ENCODE data around the gene PAX8. TPM values are rescaled to one million over a fixed set of nuclear protein-coding genes. Genes with fewer than 3 reads are reported as not detected.

The PAX8 gene
- total and polyA plus RNA-seq, 2 donors from 2014 or later: 199 to 607 TPM

DNA sequence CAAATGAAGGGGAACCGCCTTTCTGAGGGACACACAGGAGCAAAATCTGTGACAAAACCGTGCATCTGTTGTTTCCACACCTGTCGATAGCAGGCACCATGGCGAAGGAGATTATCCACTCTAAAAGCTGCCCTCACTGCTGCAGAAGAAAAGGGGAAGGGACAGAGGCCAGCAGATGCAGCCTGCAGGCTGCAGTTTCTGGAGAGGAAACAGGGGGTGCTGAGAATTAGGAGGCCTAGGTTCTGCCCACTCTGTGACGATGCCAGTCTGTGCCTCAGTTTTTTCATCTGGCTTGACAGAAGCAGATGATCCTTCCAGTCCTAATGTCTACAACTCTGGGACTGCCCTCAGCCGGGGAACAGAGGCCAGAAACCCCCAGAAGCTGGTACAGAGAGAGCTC, 17.7 kb downstream of the PAX8 start:
- no peak overlapping the region for H3K27ac ChIP-seq (ENCODE audit: low read depth in 2 of 2, low read length in 2 of 2)
- peaks cover 0 to 54% (median 39%) of the 10 kb centered on the region in 3 donors for H3K4me1 ChIP-seq (ENCODE audit: control insufficient read depth in 2 of 3, insufficient read depth in 2 of 3, low read depth in 1 of 3, low read length in 3 of 3)
- TF ChIP-seq, protein P1, sequence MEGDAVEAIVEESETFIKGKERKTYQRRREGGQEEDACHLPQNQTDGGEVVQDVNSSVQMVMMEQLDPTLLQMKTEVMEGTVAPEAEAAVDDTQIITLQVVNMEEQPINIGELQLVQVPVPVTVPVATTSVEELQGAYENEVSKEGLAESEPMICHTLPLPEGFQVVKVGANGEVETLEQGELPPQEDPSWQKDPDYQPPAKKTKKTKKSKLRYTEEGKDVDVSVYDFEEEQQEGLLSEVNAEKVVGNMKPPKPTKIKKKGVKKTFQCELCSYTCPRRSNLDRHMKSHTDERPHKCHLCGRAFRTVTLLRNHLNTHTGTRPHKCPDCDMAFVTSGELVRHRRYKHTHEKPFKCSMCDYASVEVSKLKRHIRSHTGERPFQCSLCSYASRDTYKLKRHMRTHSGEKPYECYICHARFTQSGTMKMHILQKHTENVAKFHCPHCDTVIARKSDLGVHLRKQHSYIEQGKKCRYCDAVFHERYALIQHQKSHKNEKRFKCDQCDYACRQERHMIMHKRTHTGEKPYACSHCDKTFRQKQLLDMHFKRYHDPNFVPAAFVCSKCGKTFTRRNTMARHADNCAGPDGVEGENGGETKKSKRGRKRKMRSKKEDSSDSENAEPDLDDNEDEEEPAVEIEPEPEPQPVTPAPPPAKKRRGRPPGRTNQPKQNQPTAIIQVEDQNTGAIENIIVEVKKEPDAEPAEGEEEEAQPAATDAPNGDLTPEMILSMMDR (IDR thresholded peaks at IDR 0.05; ENCODE audit: borderline replicate concordance, extremely low read depth, insufficient read depth): no peak
- no peaks in the 10 kb centered on the region for H3K27me3 ChIP-seq (ENCODE audit: control insufficient read depth, insufficient read depth, low read length)
- DNase-seq: no peak
- no peaks in the 10 kb centered on the region for H3K9me3 ChIP-seq (ENCODE audit: control insufficient read depth in 2 of 3, insufficient read depth in 1 of 3, low read length in 3 of 3)
- peaks cover 0 to 15% (median 0%) of the 10 kb centered on the region in 3 donors for H3K36me3 ChIP-seq (ENCODE audit: control insufficient read depth in 2 of 3, insufficient read depth in 3 of 3, low read length in 3 of 3)
- intact Hi-C loops (cut with DNase I): no loop called here
- H3K4me3 ChIP-seq (ENCODE audit: low read length in 3 of 3): no peak overlapping the region
- no peak for FAIRE-seq
- H3K9ac ChIP-seq (ENCODE audit: low read length in 3 of 3): no peak overlapping the region

DNA sequence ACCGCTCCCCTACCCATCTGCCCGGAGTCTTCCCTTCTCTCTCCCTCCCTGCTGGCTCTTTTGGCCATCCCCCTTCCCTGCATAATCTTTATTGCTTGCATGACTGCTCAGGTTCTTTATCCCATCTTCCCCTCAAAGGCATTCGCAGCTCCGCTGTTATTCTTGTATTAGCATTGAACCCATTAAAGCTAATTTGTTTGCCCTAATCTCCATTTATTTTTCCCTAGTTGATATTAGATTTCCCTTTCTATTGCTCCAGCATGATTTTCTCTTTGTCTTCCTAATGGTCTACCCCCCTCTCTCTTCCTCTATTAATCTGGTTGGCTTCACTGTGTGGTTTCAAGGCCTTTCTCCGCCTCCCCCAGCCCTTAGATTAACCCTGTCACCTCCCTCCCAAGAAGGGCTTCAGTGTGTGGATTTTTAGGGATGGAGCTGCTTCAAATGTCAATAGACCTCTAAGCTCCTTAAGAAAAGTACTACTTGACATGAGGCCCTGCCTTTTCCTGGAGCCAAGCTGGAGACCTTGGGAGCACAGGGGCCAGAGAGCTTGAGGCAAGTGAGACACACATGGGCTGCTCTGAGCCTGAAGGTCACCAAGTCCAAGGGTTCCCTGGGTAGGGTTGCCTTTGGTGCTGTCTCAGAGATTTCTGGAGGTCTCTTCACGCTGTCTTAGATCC, 20.1 kb downstream of the PAX8 start:
- peaks cover 0 to 46% (median 22%) of the 10 kb centered on the region in 3 donors for H3K4me1 ChIP-seq (ENCODE audit: control insufficient read depth in 2 of 3, insufficient read depth in 2 of 3, low read depth in 1 of 3, low read length in 3 of 3)
- peak overlapping the region in 1 of 2 donors; percentile 38 for H3K27ac ChIP-seq (ENCODE audit: low read depth in 2 of 2, low read length in 2 of 2)
- DNase-seq (no peak), FAIRE-seq (no peak)
- TF ChIP-seq, protein P1 (IDR thresholded peaks at IDR 0.05; ENCODE audit: borderline replicate concordance, extremely low read depth, insufficient read depth): no peak
- intact Hi-C loops (cut with DNase I): no loop called here
- peaks cover 0 to 15% (median 9%) of the 10 kb centered on the region in 3 donors for H3K36me3 ChIP-seq (ENCODE audit: control insufficient read depth in 2 of 3, insufficient read depth in 3 of 3, low read length in 3 of 3)
- no peaks in the 10 kb centered on the region for H3K27me3 ChIP-seq (ENCODE audit: control insufficient read depth, insufficient read depth, low read length)
- H3K9me3 ChIP-seq (ENCODE audit: control insufficient read depth in 2 of 3, insufficient read depth in 1 of 3, low read length in 3 of 3): no peaks in the 10 kb centered on the region
- H3K4me3 ChIP-seq (ENCODE audit: low read length in 3 of 3): no peak overlapping the region
- H3K9ac ChIP-seq (ENCODE audit: low read length in 3 of 3): no peak overlapping the region

DNA sequence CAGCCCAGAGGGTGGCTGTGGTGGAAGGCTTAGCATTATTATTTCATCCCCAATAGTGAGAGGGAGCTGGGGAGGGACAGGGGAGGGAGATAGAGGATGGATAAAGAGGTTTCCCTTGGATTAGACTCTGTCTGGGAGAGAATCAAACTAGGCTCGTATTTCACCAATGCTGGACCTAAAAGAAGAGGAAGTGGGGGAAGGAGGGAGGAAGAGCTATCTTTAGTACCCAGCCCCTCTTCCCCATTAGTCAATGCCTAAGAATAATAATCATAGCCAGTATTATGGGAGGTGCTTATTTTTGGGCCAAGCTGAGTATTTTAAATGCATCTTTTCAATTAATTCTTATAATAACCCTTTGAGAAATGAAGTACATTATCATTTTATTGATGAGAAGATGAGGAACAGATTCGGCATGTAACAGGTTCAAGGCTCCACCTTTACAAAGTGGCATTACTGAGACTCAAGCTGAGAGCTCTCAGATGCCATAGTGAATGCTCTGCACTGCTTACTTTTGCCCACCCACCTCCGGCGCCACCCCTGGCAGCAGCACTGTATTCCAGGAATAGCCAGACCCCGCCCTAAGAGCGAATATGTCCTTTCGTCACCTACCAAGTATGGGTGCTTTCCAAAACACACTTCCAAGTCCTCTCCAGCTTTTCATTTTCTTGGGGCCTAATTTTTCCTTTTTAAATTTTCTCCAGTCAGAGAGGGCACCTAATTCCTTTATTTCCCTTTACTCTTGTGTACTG, 21.0 kb downstream of the PAX8 start:
- no peak for FAIRE-seq
- no peak for DNase-seq
- Histone ChIP-seq H3K4me1 (ENCODE audit: control insufficient read depth in 2 of 3, insufficient read depth in 2 of 3, low read depth in 1 of 3, low read length in 3 of 3) (peaks cover 0 to 38% (median 18%) of the 10 kb centered on the region in 3 donors), H3K9me3 (ENCODE audit: control insufficient read depth in 2 of 3, insufficient read depth in 1 of 3, low read length in 3 of 3) (no peaks in the 10 kb centered on the region), H3K4me3 (ENCODE audit: low read length in 3 of 3) (no peak overlapping the region), H3K9ac (ENCODE audit: low read length in 3 of 3) (no peak overlapping the region), H3K27me3 (ENCODE audit: control insufficient read depth, insufficient read depth, low read length) (no peaks in the 10 kb centered on the region), H3K27ac (ENCODE audit: low read depth in 2 of 2, low read length in 2 of 2) (peak overlapping the region in 1 of 2 donors; percentile 38), H3K36me3 (ENCODE audit: control insufficient read depth in 2 of 3, insufficient read depth in 3 of 3, low read length in 3 of 3) (peaks cover 0 to 16% (median 9%) of the 10 kb centered on the region in 3 donors)
- TF ChIP-seq, protein P1 (IDR thresholded peaks at IDR 0.05; ENCODE audit: borderline replicate concordance, extremely low read depth, insufficient read depth): no peak
- intact Hi-C loops (cut with DNase I): no loop called here

Measured in kidney (tissue), 14 donors.